Keratinocyte (primary cell): ENCODE data around the gene HSP90AB1.

Source experiments
- EZH2 ChIP-seq: IDR thresholded peaks from one replicate; pipeline ENCODE4 v1.6.1; 2012; ENCODE audit warnings: inconsistent platforms, mild to moderate bottlenecking, low read length, moderate library complexity
- TF ChIP-seq, protein P1 (sequence below), 3 experiments: IDR thresholded peaks in 1 of 3; conservative IDR thresholded peaks in 1 of 3; optimal IDR thresholded peaks in 1 of 3; 2 replicates in 2 of 3; 3 replicates in 1 of 3; pipeline versions ENCODE3 to v1.5.1; 2011; ENCODE audit warnings: low read length in 3 of 3, mild to moderate bottlenecking in 3 of 3, moderate library complexity in 2 of 3, control low read depth in 1 of 3, inconsistent platforms in 1 of 3; ENCODE audit not compliant: insufficient read depth in 2 of 3; ENCODE audit errors: extremely low read depth in 1 of 3

DNA sequence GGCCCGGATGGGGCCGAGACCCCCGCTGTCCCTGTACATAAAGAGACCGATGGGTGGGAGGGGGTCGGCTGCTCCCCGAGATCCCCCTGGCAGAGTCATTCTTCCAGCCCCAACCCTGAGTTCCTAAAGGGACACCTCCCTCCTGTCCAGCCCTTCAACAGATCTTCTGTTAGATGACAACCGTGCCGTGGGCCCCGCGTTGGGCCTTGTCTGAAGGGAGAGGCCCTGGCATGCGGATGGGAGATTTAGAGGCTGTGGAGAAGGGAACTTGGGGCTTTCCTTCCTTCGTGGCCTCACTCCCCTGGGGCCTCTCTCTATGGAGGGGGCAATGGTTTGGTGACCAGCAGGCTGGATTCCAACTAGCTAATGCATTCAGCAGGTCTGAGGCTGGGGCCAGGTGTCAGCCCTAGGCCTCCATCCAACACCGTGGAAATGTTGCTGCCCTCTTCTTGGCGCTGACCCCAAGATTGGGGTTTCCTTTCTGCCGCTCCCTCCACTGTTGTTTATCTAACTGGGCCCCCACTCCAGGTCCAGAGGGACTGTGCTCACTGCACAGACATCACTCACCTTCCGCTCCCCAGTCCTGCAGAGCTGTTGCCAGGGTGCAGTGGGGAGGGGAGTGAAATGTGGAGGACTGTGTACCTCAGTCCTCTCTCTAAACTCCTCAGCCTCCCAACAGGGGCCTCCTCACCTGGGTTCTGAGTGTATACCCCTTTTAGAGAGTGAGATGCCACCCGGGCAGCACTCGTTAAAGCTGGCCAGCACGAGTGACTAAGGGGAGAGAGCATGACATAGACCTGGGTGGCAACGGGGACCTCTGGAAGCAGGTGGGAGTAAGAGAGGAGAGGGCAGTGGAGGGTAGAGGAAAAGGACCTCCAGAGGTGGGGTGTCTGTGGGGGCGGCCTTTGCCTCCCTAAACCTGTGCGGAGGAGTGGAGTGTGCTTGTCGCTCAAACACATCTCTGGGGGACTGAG lies 30.1 kb downstream of the HSP90AB1 start:
- TF ChIP-seq, protein P1, sequence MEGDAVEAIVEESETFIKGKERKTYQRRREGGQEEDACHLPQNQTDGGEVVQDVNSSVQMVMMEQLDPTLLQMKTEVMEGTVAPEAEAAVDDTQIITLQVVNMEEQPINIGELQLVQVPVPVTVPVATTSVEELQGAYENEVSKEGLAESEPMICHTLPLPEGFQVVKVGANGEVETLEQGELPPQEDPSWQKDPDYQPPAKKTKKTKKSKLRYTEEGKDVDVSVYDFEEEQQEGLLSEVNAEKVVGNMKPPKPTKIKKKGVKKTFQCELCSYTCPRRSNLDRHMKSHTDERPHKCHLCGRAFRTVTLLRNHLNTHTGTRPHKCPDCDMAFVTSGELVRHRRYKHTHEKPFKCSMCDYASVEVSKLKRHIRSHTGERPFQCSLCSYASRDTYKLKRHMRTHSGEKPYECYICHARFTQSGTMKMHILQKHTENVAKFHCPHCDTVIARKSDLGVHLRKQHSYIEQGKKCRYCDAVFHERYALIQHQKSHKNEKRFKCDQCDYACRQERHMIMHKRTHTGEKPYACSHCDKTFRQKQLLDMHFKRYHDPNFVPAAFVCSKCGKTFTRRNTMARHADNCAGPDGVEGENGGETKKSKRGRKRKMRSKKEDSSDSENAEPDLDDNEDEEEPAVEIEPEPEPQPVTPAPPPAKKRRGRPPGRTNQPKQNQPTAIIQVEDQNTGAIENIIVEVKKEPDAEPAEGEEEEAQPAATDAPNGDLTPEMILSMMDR (optimal IDR thresholded peaks at IDR 0.05 in 1 of 3, IDR thresholded peaks at IDR 0.05 in 1 of 3, conservative IDR thresholded peaks at IDR 0.05 in 1 of 3; ENCODE audit: extremely low read depth in 1 of 3, insufficient read depth in 2 of 3, low read length in 3 of 3), result no peak
- TF ChIP-seq EZH2, result no peak
